Measurements from ENCODE around the gene TNFRSF1B.

TNFRSF1B gene

DNA sequence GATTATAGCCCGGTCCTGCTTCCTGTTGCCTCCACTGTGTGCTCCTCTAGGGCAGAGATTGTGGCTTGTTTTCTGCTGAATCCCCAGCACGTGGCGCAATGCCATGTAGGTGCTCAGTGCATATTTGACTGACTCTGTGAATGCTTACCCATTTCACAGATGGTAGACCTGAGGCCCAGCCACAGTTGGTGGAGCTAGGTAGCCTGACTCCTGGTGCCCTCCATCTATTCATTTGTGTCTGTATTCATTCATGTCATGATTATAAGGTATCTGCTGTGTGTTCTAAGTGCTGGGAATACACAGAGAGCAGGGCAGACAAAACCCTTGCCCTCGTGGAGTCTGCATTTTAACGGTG, 22.5 kb downstream of the TNFRSF1B start:
- TF ChIP-seq, protein P1, sequence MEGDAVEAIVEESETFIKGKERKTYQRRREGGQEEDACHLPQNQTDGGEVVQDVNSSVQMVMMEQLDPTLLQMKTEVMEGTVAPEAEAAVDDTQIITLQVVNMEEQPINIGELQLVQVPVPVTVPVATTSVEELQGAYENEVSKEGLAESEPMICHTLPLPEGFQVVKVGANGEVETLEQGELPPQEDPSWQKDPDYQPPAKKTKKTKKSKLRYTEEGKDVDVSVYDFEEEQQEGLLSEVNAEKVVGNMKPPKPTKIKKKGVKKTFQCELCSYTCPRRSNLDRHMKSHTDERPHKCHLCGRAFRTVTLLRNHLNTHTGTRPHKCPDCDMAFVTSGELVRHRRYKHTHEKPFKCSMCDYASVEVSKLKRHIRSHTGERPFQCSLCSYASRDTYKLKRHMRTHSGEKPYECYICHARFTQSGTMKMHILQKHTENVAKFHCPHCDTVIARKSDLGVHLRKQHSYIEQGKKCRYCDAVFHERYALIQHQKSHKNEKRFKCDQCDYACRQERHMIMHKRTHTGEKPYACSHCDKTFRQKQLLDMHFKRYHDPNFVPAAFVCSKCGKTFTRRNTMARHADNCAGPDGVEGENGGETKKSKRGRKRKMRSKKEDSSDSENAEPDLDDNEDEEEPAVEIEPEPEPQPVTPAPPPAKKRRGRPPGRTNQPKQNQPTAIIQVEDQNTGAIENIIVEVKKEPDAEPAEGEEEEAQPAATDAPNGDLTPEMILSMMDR (IDR thresholded peaks at IDR 0.05; ENCODE audit: extremely low read depth, insufficient read depth, missing control alignments): no peak
- DNase-seq (ENCODE audit: low spot score): no peak
- in situ Hi-C loops (cut with MboI; ENCODE audit: low pct_unique_long_range_greater_than_20kb, low sequenced_read_pairs, unreplicated experiment): no loop called here

DNA sequence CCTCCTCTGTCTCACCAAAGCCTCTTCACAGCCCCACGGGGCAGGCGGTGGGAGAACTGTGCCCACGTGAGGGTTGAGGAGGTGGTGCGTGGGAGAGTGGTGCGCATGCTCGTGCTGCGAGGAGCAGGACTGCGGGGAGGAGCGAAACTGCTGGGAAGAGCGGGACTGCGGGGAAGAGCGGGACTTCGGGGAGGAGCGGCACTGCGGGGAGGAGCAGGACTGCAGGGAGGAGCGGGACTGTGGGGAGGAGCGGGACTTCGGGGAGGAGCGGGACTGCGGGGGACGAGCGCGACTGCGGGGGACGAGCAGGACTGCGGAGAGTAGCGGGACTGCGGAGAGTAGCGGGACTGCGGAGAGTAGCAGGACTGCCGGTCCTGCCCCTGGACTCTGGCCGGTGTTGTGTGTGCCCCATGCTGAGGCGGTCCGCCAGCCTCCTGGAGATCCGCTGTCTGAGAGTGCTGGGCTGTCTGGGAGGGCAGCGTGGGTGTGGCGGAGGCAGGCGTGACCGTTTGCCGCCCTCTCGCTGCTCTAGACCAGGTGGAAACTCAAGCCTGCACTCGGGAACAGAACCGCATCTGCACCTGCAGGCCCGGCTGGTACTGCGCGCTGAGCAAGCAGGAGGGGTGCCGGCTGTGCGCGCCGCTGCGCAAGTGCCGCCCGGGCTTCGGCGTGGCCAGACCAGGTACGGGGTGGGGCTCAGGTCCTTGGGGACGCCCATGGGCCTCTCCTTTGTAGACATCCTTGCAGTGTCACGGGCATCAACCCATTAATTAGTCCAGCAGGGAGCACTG, 24.6 kb downstream of the TNFRSF1B start:
- TF ChIP-seq, protein P1 (IDR thresholded peaks at IDR 0.05; ENCODE audit: extremely low read depth, insufficient read depth, missing control alignments): no peak

DNA sequence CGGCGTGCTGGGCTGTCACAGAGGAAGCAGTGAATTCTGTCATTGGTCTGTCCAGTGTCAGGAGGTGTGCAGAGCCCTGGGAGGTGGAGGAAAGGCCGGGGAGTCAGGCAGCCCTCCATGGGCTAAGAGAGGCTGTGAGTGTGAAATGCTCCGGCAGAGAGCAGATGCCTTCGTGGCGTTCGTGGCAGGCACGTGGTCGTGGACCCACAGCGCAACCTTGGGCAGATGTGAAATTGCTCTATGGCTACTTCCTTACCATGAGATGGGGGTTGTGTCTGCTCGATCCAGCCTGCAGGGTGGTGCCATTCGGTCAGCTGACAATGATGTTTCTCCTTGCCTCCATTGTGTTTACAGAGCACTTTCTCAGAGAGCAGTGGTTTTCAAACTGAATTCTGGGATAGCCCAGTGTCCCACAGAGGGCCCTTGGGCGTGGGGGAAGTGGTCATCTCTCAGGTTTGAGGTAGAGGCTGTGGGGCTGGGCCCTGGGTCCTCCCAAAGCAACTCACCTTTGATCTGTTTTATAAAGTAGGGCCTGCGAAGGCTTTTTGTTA, 27.9 kb downstream of the TNFRSF1B start:
- DNase-seq (ENCODE audit: low spot score): no peak
- TF ChIP-seq, protein P1 (IDR thresholded peaks at IDR 0.05; ENCODE audit: extremely low read depth, insufficient read depth, missing control alignments): no peak
- in situ Hi-C loops (cut with MboI; ENCODE audit: low pct_unique_long_range_greater_than_20kb, low sequenced_read_pairs, unreplicated experiment): no loop called here

More for the DNA sequence above, 24.6 kb downstream of the TNFRSF1B start:
- DNase-seq (ENCODE audit: low spot score): no peak
- in situ Hi-C loops (cut with MboI; ENCODE audit: low pct_unique_long_range_greater_than_20kb, low sequenced_read_pairs, unreplicated experiment): no loop called here

DNA sequence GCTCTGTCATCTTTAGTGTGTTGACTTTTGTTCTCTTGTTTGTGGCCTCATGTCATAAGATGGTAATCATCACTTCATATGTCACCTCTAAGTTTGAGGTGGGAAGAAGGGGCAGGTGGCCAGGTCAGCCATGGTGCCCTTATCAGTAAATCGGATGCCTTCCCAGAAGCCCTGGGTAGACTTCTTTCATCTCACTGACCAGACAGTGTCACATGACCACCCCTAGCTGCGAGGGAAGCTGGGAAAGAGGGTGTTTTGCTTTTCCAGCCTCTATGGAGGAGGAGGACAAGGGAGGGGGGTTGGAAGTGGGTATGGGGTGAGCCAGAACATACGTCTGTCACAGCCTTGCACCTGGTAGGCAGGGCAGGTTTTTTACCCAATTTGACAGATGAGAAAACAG, 28.6 kb downstream of the TNFRSF1B start:
- in situ Hi-C loops (cut with MboI; ENCODE audit: low pct_unique_long_range_greater_than_20kb, low sequenced_read_pairs, unreplicated experiment): no loop called here
- TF ChIP-seq, protein P1 (IDR thresholded peaks at IDR 0.05; ENCODE audit: extremely low read depth, insufficient read depth, missing control alignments): no peak
- no peak for DNase-seq (ENCODE audit: low spot score)

DNA sequence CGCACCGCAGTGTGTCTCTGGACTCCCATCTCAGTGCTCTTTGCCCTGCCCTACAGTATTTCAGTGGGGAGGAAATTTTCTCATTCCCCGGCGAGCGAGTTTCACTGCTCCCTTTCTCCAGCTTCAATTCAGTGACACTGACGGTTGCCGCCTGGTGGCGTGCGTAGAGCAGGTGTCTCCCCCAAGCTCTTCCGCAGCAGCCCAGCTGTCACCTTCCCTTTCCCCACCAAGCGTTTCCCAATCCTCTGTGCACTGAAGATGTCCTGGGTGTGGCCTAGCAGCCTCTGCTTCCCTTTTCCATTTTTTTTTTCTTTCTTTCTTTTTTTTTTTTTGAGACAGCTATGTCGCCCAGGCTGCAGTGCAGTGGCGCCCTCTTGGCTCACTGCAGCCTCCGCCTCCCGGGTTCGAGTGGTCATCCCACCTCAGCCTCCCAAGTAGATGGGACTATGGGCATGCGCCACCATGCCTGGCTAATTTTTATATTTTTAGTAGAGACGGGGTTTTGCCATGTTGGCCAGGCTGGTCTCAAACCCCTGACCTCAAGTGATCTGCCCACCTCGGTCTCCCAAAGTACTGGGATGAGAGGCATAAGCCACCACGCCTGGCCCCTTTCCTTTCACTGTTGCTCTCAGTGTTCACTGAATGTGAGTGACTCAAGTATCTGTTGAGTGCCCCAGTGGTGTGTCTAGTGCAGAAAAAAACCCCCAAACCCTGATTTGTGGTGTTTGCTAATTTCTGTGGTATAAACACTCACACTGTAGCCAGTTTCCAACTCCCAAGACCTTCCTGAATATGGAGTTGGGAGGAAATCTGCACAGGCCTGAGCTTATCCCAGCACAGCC, 30.1 kb downstream of the TNFRSF1B start:
- DNase-seq (ENCODE audit: low spot score): no peak
- TF ChIP-seq, protein P1 (IDR thresholded peaks at IDR 0.05; ENCODE audit: extremely low read depth, insufficient read depth, missing control alignments): no peak
- in situ Hi-C loops (cut with MboI; ENCODE audit: low pct_unique_long_range_greater_than_20kb, low sequenced_read_pairs, unreplicated experiment): no loop called here

DNA sequence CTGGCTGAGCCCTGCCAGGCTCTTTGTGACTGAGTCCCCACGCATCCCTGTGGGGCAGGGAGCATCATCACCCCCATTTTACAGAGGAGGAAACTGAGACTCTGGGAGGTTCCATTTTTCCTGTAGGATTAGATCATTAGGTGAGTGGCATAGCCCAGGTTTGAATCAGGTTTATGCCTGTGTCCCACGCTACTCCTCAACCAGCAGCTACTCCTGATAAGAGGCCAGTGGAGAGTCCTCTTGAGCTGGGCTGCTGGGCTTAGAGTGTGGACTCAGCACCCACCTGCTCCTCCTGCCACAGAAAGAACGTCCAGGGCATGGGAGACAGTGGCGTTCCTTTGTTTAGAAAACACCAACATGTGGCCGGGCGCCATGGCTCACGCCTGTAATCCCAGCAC, 30.7 kb downstream of the TNFRSF1B start:
- in situ Hi-C loops (cut with MboI; ENCODE audit: low pct_unique_long_range_greater_than_20kb, low sequenced_read_pairs, unreplicated experiment): no loop called here
- TF ChIP-seq, protein P1 (IDR thresholded peaks at IDR 0.05; ENCODE audit: extremely low read depth, insufficient read depth, missing control alignments): no peak
- DNase-seq (ENCODE audit: low spot score): no peak

All from GM13977 (cell line).